Right renal pelvis (tissue), 4 donors: ENCODE data around the gene TAAR8. TPM values are rescaled to one million over a fixed set of nuclear protein-coding genes. Genes with fewer than 3 reads are reported as not detected.

Source experiments
- polyA plus RNA-seq, 4 donors: library from polyadenylated mRNA; unstranded; fragments of 120-200 nt; gene quantifications; one replicate each; pipeline ENCODE4 v1.2.1, GENCODE V29; 2013; ENCODE audit not compliant: insufficient read length in 4 of 4

TAAR8 gene
- polyA plus RNA-seq, 4 donors = not detected

Other genes starting within 250 kb of the TAAR8 start
- 100 to 1,000 TPM; 174 to 311 (median 284) TPM for gene MOXD1, start 151.2 kb upstream of the TAAR8 start, polyA plus RNA-seq
- 100 to 1,000 TPM in 3 of 4 donors, 10 to 100 TPM in 1; 89.4 to 110 (median 102) TPM for gene STX7, start 39.6 kb upstream of the TAAR8 start, polyA plus RNA-seq
- gene TAAR9, start 14.4 kb upstream of the TAAR8 start, polyA plus RNA-seq = not detected
- under 1 TPM in 2 of 4 donors, not detected in 2; 0.08 to 0.15 TPM for gene TAAR6, start 17.6 kb downstream of the TAAR8 start, polyA plus RNA-seq
- gene TAAR5, start 37.1 kb downstream of the TAAR8 start, polyA plus RNA-seq = not detected
- not detected for gene TAAR2, start 71.6 kb downstream of the TAAR8 start, polyA plus RNA-seq
- gene TAAR1, start 106.5 kb downstream of the TAAR8 start, polyA plus RNA-seq = under 1 TPM in 2 of 4 donors, not detected in 2; 0.17 to 0.21 TPM
- gene VNN1, start 161.4 kb downstream of the TAAR8 start, polyA plus RNA-seq = under 1 TPM; 0.05 to 0.31 (median 0.14) TPM
- gene VNN2, start 205.2 kb downstream of the TAAR8 start, polyA plus RNA-seq = 1 to 10 TPM; 1.8 to 3.7 (median 2.6) TPM
- 10 to 100 TPM; 31.1 to 40.3 (median 38.7) TPM for gene SLC18B1, start 246.0 kb downstream of the TAAR8 start, polyA plus RNA-seq